Neural crest cell (in vitro differentiated cells): Measurements from ENCODE around the gene LSM7. TPM values are rescaled to one million over a fixed set of nuclear protein-coding genes. Genes with fewer than 3 reads are reported as not detected.

ENCODE experiments used
- DNase-seq: peaks from one replicate; pipeline ENCODE4 v3.0.0; 2021; ENCODE audit warnings: low read depth, mixed read lengths, low spot score
- H3K27ac Mint-ChIP-seq: one replicate; pipeline ENCODE4 v1.8.0; 2021; ENCODE audit warnings: mild to moderate bottlenecking, mixed read lengths; ENCODE audit not compliant: unreplicated experiment
- H3K27me3 Mint-ChIP-seq: 2 replicates; pipeline ENCODE4 v1.8.0; 2021; ENCODE audit warnings: low read depth, mild to moderate bottlenecking, mixed read lengths
- H3K36me3 Mint-ChIP-seq: 2 replicates; pipeline ENCODE4 v1.8.0; 2021; ENCODE audit warnings: low read depth, mild to moderate bottlenecking, mixed read lengths
- H3K4me1 Mint-ChIP-seq: 2 replicates; pipeline ENCODE4 v1.8.0; 2021; ENCODE audit warnings: mixed read lengths
- H3K4me3 Mint-ChIP-seq: one replicate; pipeline ENCODE4 v1.8.0; 2021; ENCODE audit warnings: mild to moderate bottlenecking, mixed read lengths
- H3K9me3 Mint-ChIP-seq: 2 replicates; pipeline ENCODE4 v1.8.0; 2021; ENCODE audit warnings: mixed read lengths
- total RNA-seq: library from RNA; stranded (reverse); gene quantifications from 2 replicates; pipeline ENCODE4 v1.2.1, GENCODE V29; 2021
- TF ChIP-seq, protein P1 (sequence below): fragments of 200-600 bp; sonication (generic); conservative IDR thresholded peaks from 2 replicates; pipeline ENCODE4 v1.5.0; 2021; ENCODE audit warnings: antibody characterized with exemption, mild to moderate bottlenecking

The LSM7 gene
- total RNA-seq, 1 donor from 2014 or later: 198 TPM

- H3K36me3 Mint-ChIP-seq: no peaks in the 10 kb centered on the region
- H3K27me3 Mint-ChIP-seq: peaks cover under 1% of the 10 kb centered on the region
- peaks cover 2% of the 10 kb centered on the region for H3K4me1 Mint-ChIP-seq
- H3K4me3 Mint-ChIP-seq: no peak overlapping the region
- H3K9me3 Mint-ChIP-seq: no peaks in the 10 kb centered on the region
- H3K27ac Mint-ChIP-seq: no peak overlapping the region
- DNase-seq: no peak
- TF ChIP-seq, protein P1, sequence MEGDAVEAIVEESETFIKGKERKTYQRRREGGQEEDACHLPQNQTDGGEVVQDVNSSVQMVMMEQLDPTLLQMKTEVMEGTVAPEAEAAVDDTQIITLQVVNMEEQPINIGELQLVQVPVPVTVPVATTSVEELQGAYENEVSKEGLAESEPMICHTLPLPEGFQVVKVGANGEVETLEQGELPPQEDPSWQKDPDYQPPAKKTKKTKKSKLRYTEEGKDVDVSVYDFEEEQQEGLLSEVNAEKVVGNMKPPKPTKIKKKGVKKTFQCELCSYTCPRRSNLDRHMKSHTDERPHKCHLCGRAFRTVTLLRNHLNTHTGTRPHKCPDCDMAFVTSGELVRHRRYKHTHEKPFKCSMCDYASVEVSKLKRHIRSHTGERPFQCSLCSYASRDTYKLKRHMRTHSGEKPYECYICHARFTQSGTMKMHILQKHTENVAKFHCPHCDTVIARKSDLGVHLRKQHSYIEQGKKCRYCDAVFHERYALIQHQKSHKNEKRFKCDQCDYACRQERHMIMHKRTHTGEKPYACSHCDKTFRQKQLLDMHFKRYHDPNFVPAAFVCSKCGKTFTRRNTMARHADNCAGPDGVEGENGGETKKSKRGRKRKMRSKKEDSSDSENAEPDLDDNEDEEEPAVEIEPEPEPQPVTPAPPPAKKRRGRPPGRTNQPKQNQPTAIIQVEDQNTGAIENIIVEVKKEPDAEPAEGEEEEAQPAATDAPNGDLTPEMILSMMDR: no peak
Observed at GRCh38 chr19:2320939-2321338, 7.4 kb downstream of the LSM7 start.

DNA sequence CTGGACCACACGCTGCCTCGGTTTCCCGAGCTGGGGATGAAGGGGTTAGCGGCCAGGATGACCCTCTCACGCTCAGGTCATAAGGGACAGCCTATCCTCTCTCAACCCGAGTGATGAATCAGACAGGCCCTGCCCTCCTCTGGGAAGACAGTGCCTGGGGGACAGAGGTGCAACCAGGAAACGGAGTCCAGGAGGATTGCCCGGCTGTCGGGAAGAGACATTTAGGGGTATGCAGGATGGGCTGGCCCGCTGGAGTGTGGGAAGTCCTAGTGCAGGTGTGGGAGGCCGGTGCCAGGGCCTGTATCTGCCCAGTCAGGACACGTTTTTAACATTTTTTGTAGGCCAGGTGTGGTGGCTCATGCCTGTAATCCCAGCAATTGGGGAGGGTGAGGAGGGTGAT is 8.3 kb downstream of the LSM7 start:
- TF ChIP-seq, protein P1: no peak
- Mint-ChIP-seq H3K9me3 (peaks cover 2% of the 10 kb centered on the region), H3K4me1 (peaks cover 5% of the 10 kb centered on the region), H3K36me3 (peaks cover 1% of the 10 kb centered on the region), H3K27me3 (peaks cover 5% of the 10 kb centered on the region), H3K4me3 (no peak overlapping the region), H3K27ac (no peak overlapping the region)
- no peak for DNase-seq

DNA sequence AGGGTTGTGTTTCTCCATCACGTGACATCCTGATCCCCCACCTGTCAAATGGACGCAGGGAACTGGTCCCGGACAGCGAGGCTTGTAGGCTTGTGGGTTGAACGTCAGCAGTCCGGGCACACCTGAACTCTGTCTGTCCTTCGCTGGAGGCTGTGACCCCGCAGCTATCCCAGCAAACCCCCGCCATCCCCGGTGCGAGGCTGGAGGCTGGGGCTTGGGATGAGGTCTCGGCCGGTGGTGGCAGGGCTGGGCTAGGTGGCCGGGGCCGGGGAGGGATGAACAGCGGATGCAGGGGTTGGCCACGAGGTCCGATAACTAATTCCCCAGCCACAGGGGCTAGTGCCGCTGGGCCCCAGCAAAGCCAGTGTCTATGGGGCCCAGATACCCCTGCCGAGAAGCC is 8.8 kb downstream of the LSM7 start:
- peaks cover 5% of the 10 kb centered on the region for H3K9me3 Mint-ChIP-seq
- peaks cover 5% of the 10 kb centered on the region for H3K4me1 Mint-ChIP-seq
- peaks cover 8% of the 10 kb centered on the region for H3K27me3 Mint-ChIP-seq
- TF ChIP-seq, protein P1: no peak
- DNase-seq: no peak
- no peak overlapping the region for H3K4me3 Mint-ChIP-seq
- peaks cover 4% of the 10 kb centered on the region for H3K36me3 Mint-ChIP-seq
- H3K27ac Mint-ChIP-seq: no peak overlapping the region

- DNase-seq: no peak
- Mint-ChIP-seq H3K27me3 (peaks cover 8% of the 10 kb centered on the region), H3K4me1 (peaks cover 5% of the 10 kb centered on the region), H3K36me3 (peaks cover 4% of the 10 kb centered on the region), H3K4me3 (no peak overlapping the region), H3K9me3 (peaks cover 5% of the 10 kb centered on the region), H3K27ac (no peak overlapping the region)
- TF ChIP-seq, protein P1: no peak
Observed at GRCh38 chr19:2318923-2319322, 9.5 kb downstream of the LSM7 start.

GRCh38 chr19:2317756-2318155 is 10.6 kb downstream of the LSM7 start:
- TF ChIP-seq, protein P1: no peak
- H3K4me1 Mint-ChIP-seq: peaks cover 5% of the 10 kb centered on the region

GRCh38 chr19:2317300-2317699 is 11.1 kb downstream of the LSM7 start:
- DNase-seq: no peak
- H3K27me3 Mint-ChIP-seq: peaks cover 17% of the 10 kb centered on the region
- H3K4me3 Mint-ChIP-seq: no peak overlapping the region
- H3K36me3 Mint-ChIP-seq: peaks cover 4% of the 10 kb centered on the region
- H3K4me1 Mint-ChIP-seq: peaks cover 5% of the 10 kb centered on the region
- H3K27ac Mint-ChIP-seq: no peak overlapping the region
- TF ChIP-seq, protein P1: no peak
- H3K9me3 Mint-ChIP-seq: peaks cover 5% of the 10 kb centered on the region

More at GRCh38 chr19:2317756-2318155, 10.6 kb downstream of the LSM7 start:
- Mint-ChIP-seq H3K27me3 (peaks cover 17% of the 10 kb centered on the region), H3K36me3 (peaks cover 4% of the 10 kb centered on the region), H3K4me3 (no peak overlapping the region), H3K9me3 (peaks cover 5% of the 10 kb centered on the region), H3K27ac (no peak overlapping the region)
- no peak for DNase-seq
